GM19468 (cell line): ENCODE measurements around the gene TRUB2.

Source experiments
- ATAC-seq: cut with Tn5 transposase; IDR thresholded peaks from one replicate; pipeline ENCODE4 v1.9.1; 2021; ENCODE audit warnings: mild to moderate bottlenecking, moderate library complexity, moderate number of reproducible peaks; ENCODE audit not compliant: unreplicated experiment; ENCODE audit errors: extremely low read depth

Gene TRUB2, protein sequence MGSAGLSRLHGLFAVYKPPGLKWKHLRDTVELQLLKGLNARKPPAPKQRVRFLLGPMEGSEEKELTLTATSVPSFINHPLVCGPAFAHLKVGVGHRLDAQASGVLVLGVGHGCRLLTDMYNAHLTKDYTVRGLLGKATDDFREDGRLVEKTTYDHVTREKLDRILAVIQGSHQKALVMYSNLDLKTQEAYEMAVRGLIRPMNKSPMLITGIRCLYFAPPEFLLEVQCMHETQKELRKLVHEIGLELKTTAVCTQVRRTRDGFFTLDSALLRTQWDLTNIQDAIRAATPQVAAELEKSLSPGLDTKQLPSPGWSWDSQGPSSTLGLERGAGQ

DNA sequence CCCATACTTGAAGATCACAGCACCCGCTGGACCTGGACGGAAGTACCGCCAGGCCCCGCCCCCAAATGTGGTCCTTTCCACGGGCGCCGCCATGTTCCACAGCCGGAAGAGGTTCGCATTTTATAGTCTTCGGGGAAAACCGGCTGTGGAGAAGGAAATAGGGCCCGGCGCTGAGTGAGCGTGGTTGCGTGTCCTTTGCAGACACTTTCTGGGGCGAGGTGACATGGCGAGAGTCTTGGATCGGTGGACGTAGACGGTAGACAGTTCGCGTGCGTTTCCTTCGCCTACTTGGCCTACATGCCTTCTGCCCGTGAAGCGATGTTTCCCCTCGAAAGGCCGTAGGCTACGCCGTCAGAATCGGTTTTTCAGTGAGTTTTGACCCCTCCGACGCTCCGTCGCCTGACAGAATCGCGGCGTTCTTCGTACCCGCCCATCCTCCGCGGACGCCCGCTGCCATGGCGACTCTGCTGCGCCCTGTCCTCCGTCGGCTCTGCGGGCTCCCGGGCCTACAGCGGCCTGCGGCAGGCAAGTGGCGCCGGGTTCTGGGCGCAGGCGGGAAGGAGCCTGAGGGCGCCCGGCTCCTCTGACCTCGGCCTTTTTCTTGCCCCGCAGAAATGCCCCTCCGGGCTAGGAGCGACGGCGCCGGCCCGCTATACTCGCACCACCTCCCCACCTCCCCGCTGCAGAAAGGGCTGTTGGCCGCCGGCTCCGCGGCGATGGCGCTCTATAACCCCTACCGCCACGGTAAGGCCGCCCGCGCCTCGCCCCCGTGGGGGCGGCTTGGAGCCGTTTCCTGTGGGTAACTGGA lies at the start of gene TRUB2, which contains the start of gene COQ4:
Gene TRUB2, minus strand, starts transcription at position 44 of the 808 bp plus-strand sequence. Its CDS starts 39 bp downstream, at position 5.
Gene COQ4, plus strand, starts transcription at position 436 of the 808 bp plus-strand sequence. Its CDS starts 20 bp downstream, at position 456.
- peak; percentile 38 for ATAC-seq

DNA sequence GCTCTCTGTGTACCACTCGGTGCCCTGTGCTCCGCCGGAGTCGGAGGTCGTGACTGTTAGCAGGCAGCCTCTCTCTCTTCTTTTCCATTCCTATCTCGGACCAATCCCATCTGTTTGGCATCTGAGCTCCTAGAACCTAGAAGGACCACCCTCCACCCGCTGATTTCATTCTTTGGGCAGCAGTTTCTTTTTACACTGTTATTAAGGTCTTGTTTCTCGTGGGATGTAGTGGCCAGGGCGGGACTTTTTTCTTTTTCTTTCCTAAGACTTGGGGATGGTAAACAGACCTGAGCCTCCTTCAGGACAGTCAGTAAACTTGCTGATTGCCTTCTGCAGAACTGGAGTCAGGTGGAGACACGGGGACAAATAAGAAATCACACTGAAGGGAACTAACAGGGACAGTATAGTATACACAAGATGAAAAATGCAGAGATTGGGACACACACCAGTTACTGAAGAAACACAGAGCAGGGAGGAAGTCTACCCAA lies 49.4 kb upstream of the TRUB2 start:
- ATAC-seq, result no peak

DNA sequence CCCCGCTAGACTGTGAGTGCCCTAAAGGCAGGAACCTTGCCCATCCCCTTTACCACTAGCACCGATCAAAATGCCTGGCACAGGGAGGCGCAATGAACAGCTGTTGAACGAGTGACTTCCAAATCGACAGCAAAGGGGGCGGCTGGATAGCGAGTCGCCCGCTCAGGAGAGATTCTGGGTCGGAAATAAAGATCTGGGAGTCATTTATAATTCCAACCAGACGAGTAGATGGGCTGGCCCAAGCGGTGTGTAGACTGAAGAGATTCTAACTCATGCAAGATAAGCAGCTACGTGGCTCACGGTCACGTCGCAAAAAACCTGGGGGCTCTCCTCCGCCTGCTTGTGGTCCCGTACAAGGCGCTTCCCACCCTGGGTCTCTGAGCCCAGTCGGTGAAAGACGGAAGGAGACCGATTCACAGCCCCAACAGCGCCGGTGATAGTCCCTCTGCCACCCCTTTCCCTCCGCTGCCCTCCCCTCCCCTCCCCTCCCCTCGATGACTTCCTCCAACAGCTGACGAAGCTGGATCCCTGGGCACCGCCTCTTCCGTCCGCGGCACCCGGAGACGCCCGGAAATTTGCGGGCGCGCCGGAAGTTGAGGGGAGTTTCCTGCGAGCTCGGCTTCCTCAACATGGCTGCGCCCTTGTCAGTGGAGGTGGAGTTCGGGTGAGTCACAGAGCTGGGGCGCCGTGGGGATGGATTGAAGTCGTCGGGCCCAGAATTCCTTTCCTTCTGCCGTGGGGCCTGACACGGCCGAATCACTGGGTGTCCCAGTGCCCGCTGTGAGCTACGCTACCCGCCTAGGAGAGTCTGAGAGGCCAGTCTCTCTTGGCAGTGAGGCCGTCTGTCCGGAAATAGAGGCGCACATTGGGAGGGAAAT lies 48.7 kb upstream of the TRUB2 start, which contains the start of gene URM1:
Gene URM1, plus strand, starts transcription at position 623 of the 878 bp plus-strand sequence. Its CDS starts 7 bp downstream, at position 630.
- peak; percentile 64 for ATAC-seq

DNA sequence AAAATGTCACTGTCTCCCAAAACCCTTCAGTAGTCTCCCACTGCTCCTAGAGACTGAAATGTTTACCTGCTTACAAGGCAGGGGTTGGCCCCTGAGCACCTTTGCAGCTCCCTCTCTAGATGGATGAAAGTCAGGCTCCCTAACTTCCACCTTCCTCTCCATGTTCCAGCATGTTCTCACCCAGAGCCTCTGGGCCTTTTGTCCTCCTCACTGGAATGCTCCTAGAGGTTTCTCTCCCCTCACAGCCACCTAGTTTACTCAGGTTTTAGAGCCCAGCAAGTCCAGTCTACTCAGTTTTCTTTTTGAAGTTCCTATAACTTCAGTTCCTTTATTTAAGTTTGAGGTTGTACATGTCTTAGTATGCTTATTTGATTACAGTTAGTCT lies 48.1 kb upstream of the TRUB2 start:
- no peak for ATAC-seq

DNA sequence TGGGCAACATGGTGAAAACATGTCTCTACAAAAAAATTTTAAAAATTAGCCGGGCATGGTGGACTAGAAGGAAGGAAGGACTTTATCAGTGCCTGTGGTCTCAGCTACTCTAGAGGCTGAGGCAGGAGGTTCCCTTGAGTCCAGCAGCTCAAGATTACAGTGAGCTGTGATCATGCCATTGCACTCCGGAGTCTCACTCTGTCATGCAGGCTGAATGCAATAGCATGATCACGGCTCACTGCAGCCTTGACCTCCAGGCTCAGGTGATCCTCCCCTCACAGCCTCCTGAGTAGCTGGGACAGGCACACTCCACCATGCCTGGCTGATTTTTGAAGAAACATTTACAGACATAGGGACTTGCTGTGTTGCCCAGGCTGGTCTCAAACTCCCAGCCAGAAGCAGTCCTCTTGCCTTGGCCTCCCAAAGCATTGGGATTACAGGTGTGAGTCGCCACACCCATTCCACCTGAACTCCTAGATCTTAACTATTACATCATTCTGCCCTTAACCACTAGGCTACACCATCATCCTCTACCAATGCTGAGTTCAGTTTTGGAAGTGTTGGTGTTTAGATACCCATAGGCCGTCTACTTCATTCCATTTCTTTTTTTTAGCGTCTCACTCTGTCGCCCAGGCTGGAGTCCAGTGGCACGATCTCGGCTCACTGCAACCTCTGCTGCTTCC lies 46.9 kb upstream of the TRUB2 start:
- no peak for ATAC-seq

DNA sequence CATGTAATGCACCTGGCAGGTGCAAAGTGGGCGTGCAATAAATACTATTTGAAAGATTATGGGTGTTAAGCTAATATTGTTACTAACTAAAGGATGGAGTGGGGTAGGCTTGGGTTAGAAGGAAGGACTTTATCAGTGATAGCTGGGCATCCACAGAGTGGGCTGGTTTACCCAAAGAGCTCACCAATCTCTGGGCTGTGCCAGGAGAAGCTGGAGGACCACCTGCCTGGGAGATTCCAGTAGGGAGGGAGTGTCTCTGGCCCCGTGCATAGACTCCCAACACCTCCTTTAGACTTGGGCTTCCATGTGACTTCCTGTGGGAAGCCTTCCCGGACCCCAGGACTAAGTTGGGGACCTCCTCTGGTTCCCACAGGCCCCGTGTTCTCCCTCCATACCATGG lies 43.3 kb upstream of the TRUB2 start:
- ATAC-seq, result no peak

DNA sequence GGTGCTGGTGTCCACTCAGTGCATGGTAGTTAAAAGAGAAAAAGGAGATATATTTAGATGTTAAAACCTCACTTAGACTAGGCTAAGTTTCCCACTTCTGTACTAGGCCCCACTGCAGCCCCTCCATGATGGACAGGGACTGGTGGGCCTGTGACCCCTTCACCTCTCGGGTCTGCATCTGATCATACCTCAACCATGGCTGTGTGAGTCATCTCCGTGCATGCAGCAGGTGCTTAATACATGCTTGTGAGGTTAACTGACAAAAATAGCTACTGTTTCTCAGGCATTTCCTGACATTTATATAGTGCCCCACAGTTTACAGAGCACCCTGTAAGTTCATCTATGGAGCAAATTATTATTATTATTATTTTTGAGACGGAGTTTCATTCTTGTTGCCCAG lies 40.5 kb upstream of the TRUB2 start:
- no peak for ATAC-seq

DNA sequence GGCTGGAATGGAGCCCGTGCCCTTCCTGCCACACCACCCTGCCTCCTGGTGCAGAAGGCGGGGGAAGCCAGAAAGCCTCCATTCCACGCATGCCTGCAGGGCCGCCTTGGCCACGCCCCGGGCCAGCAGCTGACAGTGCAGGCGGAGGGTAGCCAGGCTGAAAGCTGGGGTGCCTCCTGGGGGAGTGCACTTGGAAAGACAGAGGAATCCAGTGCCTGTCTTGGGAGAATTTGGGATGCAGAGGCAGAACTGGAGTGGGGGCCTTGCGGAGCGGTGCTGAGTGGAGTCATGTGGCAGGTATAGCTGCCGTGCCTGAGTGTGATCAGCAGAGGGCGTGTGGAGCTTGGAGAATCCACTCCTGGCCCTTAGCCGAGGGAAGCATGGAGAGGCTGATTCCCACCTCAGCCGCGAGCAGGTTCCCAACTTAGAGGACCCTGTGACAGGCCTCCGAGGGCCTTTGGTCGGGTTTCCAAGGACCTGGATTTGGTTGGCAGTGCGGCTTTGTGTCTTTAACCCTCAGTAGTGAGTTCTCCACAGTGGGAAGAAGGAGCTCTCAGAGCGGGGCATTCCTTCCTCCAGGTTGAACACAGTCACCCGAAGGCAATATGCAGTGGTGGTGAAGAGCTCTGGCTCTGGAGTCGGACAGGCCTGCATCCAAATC lies 39.9 kb upstream of the TRUB2 start:
- ATAC-seq, result no peak

DNA sequence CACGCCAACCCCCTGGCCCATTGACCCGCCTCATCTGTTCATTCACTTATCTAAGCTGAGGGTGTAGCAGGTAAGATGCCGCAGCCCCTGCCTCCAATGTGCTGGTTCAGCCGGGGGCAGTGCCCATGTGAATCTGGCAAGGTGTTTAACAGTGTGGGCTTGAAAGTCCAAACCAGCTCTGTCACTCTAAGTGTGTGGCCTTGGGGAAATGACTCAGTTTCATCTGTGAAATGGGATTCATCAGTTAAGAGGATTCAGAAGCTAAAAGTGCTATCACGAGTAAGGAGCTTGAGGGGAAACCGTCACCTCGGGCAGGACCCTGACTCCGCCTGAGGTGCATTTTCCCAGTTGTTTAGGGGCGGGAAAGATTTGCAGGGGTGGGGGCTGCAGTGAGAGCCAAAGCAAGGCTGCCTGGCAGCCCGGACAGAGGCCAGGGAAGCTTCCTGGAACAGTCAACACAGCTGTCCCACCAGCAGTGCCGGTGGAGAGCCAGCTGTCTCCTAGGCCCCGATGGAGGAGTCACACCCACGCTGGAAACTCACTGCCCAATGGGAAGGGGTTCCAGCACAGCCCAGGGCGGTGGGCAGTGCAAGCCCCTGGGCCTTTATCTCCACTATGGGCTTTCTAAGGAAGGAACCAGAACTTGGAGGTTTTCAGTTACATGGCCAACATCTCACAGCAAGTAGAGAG lies 39.2 kb upstream of the TRUB2 start:
- ATAC-seq, result no peak

DNA sequence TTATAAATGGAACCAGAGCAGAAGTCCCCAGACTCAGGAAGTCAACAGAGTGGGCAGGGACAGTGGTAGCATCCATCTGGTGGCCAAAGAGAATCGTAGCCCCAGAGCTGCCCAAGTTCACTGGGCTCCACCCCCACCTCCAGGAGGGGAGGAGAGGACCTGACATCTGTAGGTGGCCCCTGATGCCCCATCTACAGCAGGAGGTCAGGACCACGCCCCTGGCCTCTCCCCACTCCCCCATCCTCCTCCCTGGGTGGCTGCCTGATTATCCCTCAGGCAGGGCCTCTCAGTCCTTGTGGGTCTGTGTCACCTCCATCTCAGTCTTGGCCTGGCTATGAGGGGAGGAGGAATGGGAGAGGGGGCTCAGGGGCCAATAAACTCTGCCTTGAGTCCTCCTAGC lies 38.6 kb upstream of the TRUB2 start:
- ATAC-seq, result no peak

DNA sequence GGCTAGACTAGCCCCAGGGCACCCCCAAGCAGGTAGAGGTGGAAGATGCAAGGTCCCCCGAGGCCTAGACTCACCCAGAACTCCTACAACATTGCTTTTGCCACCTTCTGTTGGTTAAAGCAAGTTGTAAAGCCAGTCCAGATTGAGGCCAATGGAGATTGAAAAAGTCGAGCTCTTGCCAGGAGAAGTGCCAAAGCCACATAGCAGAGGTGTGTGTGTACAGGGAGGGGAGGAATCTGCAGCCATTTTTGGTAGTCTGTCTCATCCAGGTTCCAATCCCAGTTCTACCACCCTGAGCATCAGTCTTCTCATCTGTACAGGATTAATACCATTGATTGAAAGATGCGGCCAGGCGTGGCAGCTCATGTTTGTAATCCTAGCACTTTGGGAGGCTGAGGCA lies 36.6 kb upstream of the TRUB2 start:
- no peak for ATAC-seq

DNA sequence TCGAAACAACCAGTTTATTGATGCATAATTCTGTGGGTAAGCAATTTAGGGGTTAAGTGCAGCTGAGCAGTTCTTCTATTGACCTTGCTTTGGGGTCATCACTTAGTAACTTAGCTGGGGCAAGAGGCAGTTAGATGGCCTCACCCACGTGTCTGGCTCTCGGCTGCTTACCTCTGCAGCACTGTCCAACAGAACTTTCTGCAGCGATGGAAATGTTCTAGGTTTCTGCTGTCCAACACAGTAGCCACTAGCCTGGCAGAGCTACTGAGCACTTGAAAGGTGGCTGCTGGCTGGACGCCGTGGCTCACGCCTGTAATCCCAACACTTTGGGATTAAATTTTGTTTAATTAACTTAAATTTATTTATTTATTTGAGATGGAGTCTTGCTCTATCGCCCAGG lies 35.8 kb upstream of the TRUB2 start:
- ATAC-seq, result no peak

DNA sequence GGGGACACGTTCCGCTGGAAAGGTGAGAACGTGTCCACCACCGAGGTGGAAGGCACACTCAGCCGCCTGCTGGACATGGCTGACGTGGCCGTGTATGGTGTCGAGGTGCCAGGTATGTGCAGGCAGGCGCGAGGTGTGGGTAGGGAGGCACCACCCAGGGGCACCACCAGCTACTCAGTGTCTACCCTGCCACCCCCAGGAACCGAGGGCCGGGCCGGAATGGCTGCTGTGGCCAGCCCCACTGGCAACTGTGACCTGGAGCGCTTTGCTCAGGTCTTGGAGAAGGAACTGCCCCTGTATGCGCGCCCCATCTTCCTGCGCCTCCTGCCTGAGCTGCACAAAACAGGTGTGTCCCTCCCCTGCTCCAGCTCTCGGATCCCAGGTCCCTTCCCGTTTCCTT lies 33.2 kb upstream of the TRUB2 start:
- ATAC-seq, result no peak

DNA sequence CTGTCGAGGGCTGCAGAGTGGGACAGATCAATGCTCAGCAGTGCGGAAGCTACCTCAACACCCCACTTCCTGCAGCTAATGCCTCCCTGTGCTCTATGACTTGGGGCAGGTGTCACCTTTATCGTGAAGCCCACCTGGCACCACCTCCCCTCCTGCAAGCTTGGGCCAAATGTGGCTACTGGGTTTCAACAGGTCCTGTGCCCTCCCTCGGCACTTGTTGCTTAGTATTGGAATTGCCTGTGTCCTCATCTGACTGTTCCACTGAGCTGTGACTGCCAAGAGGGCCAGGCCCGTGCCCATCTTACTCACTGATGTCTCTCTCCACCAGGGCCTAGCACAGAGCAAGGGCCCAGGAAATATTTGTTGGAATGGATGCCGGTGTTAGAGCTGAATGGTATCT lies 27.5 kb upstream of the TRUB2 start:
- no peak for ATAC-seq

DNA sequence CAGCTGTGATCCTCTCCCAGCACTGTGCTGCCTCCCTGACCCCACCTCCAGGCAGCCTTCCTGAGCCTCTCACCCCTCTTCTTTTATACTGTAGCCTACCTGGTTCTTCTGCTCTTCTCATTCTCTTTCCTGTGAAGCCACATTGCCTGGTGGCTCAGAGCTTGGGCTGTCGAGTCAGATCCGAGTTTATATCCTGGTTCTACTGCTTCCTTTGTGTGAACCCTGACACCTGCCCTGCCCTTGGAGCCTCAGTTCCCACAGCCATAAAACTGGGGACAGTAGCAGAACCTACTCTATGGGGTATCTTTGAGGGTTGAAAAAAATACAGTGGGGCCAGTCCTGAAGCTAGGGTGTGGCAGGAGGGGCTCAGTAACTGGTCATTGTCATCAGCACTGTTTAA lies 26.9 kb upstream of the TRUB2 start:
- ATAC-seq, result no peak

DNA sequence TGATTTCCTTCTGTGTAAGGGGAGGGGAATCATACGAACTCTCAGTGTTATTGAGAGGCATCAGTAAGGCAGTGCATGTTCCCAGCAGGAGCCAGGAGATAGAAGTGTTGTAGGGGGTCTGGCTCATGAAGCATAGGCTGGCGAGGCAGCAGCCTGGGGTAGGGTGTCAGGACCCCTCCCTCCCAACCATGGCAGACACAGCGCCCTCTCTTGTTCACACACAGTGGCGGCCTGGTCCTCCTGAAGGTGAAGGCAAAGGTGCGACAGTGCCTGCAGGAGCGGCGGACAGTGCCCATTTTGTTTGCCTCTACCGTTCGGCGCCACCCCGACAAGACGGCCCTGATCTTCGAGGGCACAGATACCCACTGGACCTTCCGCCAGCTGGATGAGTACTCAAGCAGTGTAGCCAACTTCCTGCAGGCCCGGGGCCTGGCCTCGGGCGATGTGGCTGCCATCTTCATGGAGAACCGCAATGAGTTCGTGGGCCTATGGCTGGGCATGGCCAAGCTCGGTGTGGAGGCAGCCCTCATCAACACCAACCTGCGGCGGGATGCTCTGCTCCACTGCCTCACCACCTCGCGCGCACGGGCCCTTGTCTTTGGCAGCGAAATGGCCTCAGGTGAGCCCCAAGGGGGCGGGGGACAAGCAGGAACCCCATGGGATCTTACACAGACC lies 22.8 kb upstream of the TRUB2 start:
- no peak for ATAC-seq

DNA sequence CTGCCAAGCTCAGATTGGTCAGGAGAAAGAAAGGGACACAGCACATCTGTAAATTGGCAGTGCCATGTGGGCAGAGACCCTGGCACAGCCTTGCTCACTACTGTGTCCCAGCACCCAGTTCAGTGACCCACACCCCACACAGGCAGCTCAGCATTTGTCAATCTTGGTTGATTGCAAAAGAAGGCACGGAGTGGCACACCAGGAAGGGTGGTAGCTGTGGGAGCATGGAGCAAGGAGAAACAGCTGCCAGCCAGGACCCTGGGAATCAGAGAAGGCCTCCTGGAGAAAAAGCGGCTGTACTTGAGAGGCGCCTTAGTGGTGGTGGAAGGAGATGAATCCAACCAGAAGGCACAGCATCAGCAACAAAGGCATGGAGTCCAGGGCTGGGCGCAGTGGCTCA lies 21.6 kb upstream of the TRUB2 start:
- no peak for ATAC-seq
